ENCODE measurements around the gene MEF2D. TPM values are rescaled to one million over a fixed set of nuclear protein-coding genes. Genes with fewer than 3 reads are reported as not detected.
A peak's percentile ranks its signal among the peaks of the same experiment; 100 is the strongest.

MEF2D gene
- total RNA-seq, 1 donor from 2014 or later, result 51.0 TPM

GRCh38 chr1:156546267-156546666, 45.7 kb upstream of the MEF2D start:
- ATAC-seq (no peak), DNase-seq (no peak)
- Histone ChIP-seq H3K4me1 (no peaks in the 10 kb centered on the region), H3K4me3 (no peak overlapping the region), H3K27ac (no peak overlapping the region), H3K9me3 (no peaks in the 10 kb centered on the region), H3K27me3 (ENCODE audit: low read depth) (no peaks in the 10 kb centered on the region), H3K36me3 (no peaks in the 10 kb centered on the region)
- intact Hi-C loops (cut with DNase I), result no loop called here
- TF ChIP-seq CTCF (IDR thresholded peaks at IDR 0.05), result no peak

GRCh38 chr1:156544592-156545102, 44.1 kb upstream of the MEF2D start:
- Histone ChIP-seq H3K27me3 (ENCODE audit: low read depth) (no peaks in the 10 kb centered on the region), H3K4me1 (no peaks in the 10 kb centered on the region), H3K9me3 (no peaks in the 10 kb centered on the region), H3K36me3 (no peaks in the 10 kb centered on the region), H3K4me3 (no peak overlapping the region), H3K27ac (no peak overlapping the region)
- intact Hi-C loops (cut with DNase I), result no loop called here
- ATAC-seq, result no peak
- no peak for DNase-seq
- no peak for TF ChIP-seq CTCF (IDR thresholded peaks at IDR 0.05)

- Histone ChIP-seq H3K27ac (no peak overlapping the region), H3K27me3 (ENCODE audit: low read depth) (no peaks in the 10 kb centered on the region), H3K4me1 (no peaks in the 10 kb centered on the region), H3K9me3 (no peaks in the 10 kb centered on the region), H3K36me3 (no peaks in the 10 kb centered on the region), H3K4me3 (no peak overlapping the region)
- DNase-seq, result no peak
- ATAC-seq, result no peak
- TF ChIP-seq CTCF (IDR thresholded peaks at IDR 0.05), result no peak
- intact Hi-C loops (cut with DNase I), result no loop called here
Observed at GRCh38 chr1:156543066-156543465, 42.5 kb upstream of the MEF2D start.

- H3K4me1 ChIP-seq, result no peaks in the 10 kb centered on the region
- no peak overlapping the region for H3K4me3 ChIP-seq
- ATAC-seq, result peak; percentile 31 to 45
- intact Hi-C loops (cut with DNase I), result no loop called here
- TF ChIP-seq CTCF (IDR thresholded peaks at IDR 0.05), result no peak
- no peak overlapping the region for H3K27ac ChIP-seq
- DNase-seq, result no peak
- no peaks in the 10 kb centered on the region for H3K9me3 ChIP-seq
- H3K36me3 ChIP-seq, result no peaks in the 10 kb centered on the region
- H3K27me3 ChIP-seq (ENCODE audit: low read depth), result no peaks in the 10 kb centered on the region
Observed at GRCh38 chr1:156540955-156541354, 40.4 kb upstream of the MEF2D start.

- TF ChIP-seq CTCF (IDR thresholded peaks at IDR 0.05), result no peak
- no peak for ATAC-seq
- no peak for DNase-seq
Observed at GRCh38 chr1:156539818-156540355, 39.3 kb upstream of the MEF2D start.

More at GRCh38 chr1:156539818-156540355, 39.3 kb upstream of the MEF2D start:
- no peaks in the 10 kb centered on the region for H3K4me1 ChIP-seq
- intact Hi-C loops (cut with DNase I), result no loop called here
- H3K9me3 ChIP-seq, result no peaks in the 10 kb centered on the region
- H3K36me3 ChIP-seq, result no peaks in the 10 kb centered on the region
- H3K27ac ChIP-seq, result no peak overlapping the region
- H3K27me3 ChIP-seq (ENCODE audit: low read depth), result no peaks in the 10 kb centered on the region
- no peak overlapping the region for H3K4me3 ChIP-seq
